HEK293 (cell line): ENCODE measurements around the gene BPIFB2.

Experiments
- CTCF ChIA-PET: fragments of 350-600 bp; formaldehyde crosslinking; extraction: SDS; loops from one replicate; lab custom pipeline; 2021; ENCODE audit warnings: antibody characterized with exemption; lab: Yijun Ruan, JAX
- POLR2A ChIA-PET: fragments of 300-600 bp; formaldehyde crosslinking; extraction: SDS; loops from one replicate; lab custom pipeline; 2020; ENCODE audit warnings: antibody characterized with exemption, inconsistent platforms; lab: Yijun Ruan, JAX
- H3K27ac ChIP-seq: fragments of 200-500 bp; sonication (Bioruptor generic); 2 replicates; pipeline ENCODE4 v1.5.1; 2014; ENCODE audit warnings: low read depth, low read length, control low read depth, inconsistent platforms; ENCODE audit errors: extremely low read depth
- H3K36me3 ChIP-seq, 2 experiments: fragments of 200-500 bp in 1 of 2; sonication (Bioruptor generic) in 1 of 2; 1 replicate in 1 of 2; 2 replicates in 1 of 2; pipeline ENCODE4 v1.5.1; 2014 to 2017; ENCODE audit warnings: inconsistent platforms in 2 of 2, low read length in 2 of 2; ENCODE audit not compliant: control insufficient read depth in 2 of 2, insufficient read depth in 1 of 2
- H3K4me1 ChIP-seq: fragments of 200-500 bp; sonication (Bioruptor generic); 2 replicates; pipeline ENCODE4 v1.5.1; 2014; ENCODE audit warnings: mild to moderate bottlenecking, low read length, inconsistent platforms; ENCODE audit not compliant: control insufficient read depth, insufficient read depth
- H3K4me3 ChIP-seq: 2 replicates; pipeline ENCODE4 v1.5.1; 2011; ENCODE audit warnings: low read depth, mild to moderate bottlenecking, control low read depth, low read length, moderate library complexity
- H3K9me3 ChIP-seq: fragments of 200-500 bp; sonication (Bioruptor generic); 2 replicates; pipeline ENCODE4 v1.5.1; 2014; ENCODE audit warnings: low read depth, low read length, inconsistent platforms; ENCODE audit not compliant: control insufficient read depth, insufficient read depth
- CTCF ChIP-seq: fragments of 450-650 bp; formaldehyde crosslinking; IDR thresholded peaks from 2 replicates; pipeline ENCODE4 v1.5.1; 2016; ENCODE audit warnings: missing biosample characterization, missing genetic modification characterization
- GFI1B ChIP-seq: fragments of 450-650 bp; formaldehyde crosslinking; IDR thresholded peaks from 2 replicates; pipeline ENCODE4 v1.5.1; 2016; ENCODE audit warnings: missing biosample characterization, missing genetic modification characterization
- HOXA7 ChIP-seq: sonication (generic); formaldehyde crosslinking; IDR thresholded peaks from 2 replicates; pipeline ENCODE4 v1.8.1; 2022; ENCODE audit warnings: missing genetic modification reagents, borderline replicate concordance
- SP7 ChIP-seq: fragments of 450-650 bp; formaldehyde crosslinking; IDR thresholded peaks from 2 replicates; pipeline ENCODE4 v1.5.1; 2016; ENCODE audit warnings: missing biosample characterization, missing genetic modification characterization
- ZBTB17 ChIP-seq: fragments of 450-650 bp; formaldehyde crosslinking; IDR thresholded peaks from 2 replicates; pipeline ENCODE4 v1.5.1; 2016; ENCODE audit warnings: missing biosample characterization, missing genetic modification characterization
- ZBTB8A ChIP-seq: fragments of 450-650 bp; formaldehyde crosslinking; IDR thresholded peaks from 2 replicates; pipeline ENCODE4 v1.5.1; 2016; ENCODE audit warnings: missing biosample characterization, missing genetic modification characterization
- ZFP3 ChIP-seq: fragments of 450-650 bp; formaldehyde crosslinking; IDR thresholded peaks from 2 replicates; pipeline ENCODE4 v1.5.1; 2016; ENCODE audit warnings: low read depth, missing biosample characterization, missing genetic modification characterization
- ZIC2 ChIP-seq: fragments of 450-650 bp; formaldehyde crosslinking; IDR thresholded peaks from 2 replicates; pipeline ENCODE4 v1.5.1; 2016; ENCODE audit warnings: missing biosample characterization, missing genetic modification characterization
- ZNF133 ChIP-seq: fragments of 450-650 bp; formaldehyde crosslinking; IDR thresholded peaks from 2 replicates; pipeline ENCODE4 v1.5.1; 2016; ENCODE audit warnings: missing biosample characterization, missing genetic modification characterization
- ZNF24 ChIP-seq: fragments of 450-650 bp; formaldehyde crosslinking; IDR thresholded peaks from 2 replicates; pipeline ENCODE4 v1.5.1; 2016; ENCODE audit warnings: missing biosample characterization, missing genetic modification characterization
- ZNF366 ChIP-seq: fragments of 450-650 bp; formaldehyde crosslinking; conservative IDR thresholded peaks from 2 replicates; pipeline ENCODE4 v1.5.1; 2016; ENCODE audit warnings: missing biosample characterization, missing genetic modification characterization
- ZNF449 ChIP-seq: fragments of 450-650 bp; formaldehyde crosslinking; IDR thresholded peaks from 2 replicates; pipeline ENCODE4 v1.5.1; 2017; ENCODE audit warnings: missing biosample characterization, mild to moderate bottlenecking, missing genetic modification characterization, moderate library complexity
- ZNF555 ChIP-seq: fragments of 450-650 bp; formaldehyde crosslinking; conservative IDR thresholded peaks from 2 replicates; pipeline ENCODE4 v1.5.1; 2017; ENCODE audit warnings: missing biosample characterization, mild to moderate bottlenecking, missing genetic modification characterization, inconsistent platforms
- ZNF558 ChIP-seq: fragments of 450-650 bp; formaldehyde crosslinking; IDR thresholded peaks from 2 replicates; pipeline ENCODE4 v1.5.1; 2016; ENCODE audit warnings: missing biosample characterization, missing genetic modification characterization
- ZNF580 ChIP-seq: fragments of 450-650 bp; formaldehyde crosslinking; IDR thresholded peaks from 2 replicates; pipeline ENCODE4 v1.5.1; 2016; ENCODE audit warnings: missing biosample characterization, missing genetic modification characterization
- ZNF585B ChIP-seq: fragments of 450-650 bp; formaldehyde crosslinking; IDR thresholded peaks from 2 replicates; pipeline ENCODE4 v1.5.1; 2016; ENCODE audit warnings: missing biosample characterization, missing genetic modification characterization
- ZNF596 ChIP-seq: fragments of 450-650 bp; IDR thresholded peaks from 2 replicates; pipeline ENCODE4 v1.5.0; 2018; ENCODE audit warnings: missing biosample characterization, mild to moderate bottlenecking, missing genetic modification characterization, moderate library complexity
- ZNF670 ChIP-seq: fragments of 450-650 bp; formaldehyde crosslinking; IDR thresholded peaks from 2 replicates; pipeline ENCODE4 v1.5.1; 2016; ENCODE audit warnings: missing biosample characterization, missing genetic modification characterization, low read depth
- ZNF692 ChIP-seq: fragments of 450-650 bp; formaldehyde crosslinking; IDR thresholded peaks from 2 replicates; pipeline ENCODE4 v1.5.1; 2016; ENCODE audit warnings: missing biosample characterization, missing genetic modification characterization
- ZNF830 ChIP-seq: fragments of 450-650 bp; IDR thresholded peaks from 2 replicates; pipeline ENCODE4 v1.5.0; 2018; ENCODE audit warnings: missing biosample characterization, missing genetic modification characterization, low read depth, mild to moderate bottlenecking, moderate library complexity
- ZNF843 ChIP-seq: fragments of 450-650 bp; formaldehyde crosslinking; IDR thresholded peaks from 2 replicates; pipeline ENCODE4 v1.5.1; 2016; ENCODE audit warnings: missing biosample characterization, missing genetic modification characterization
- ZSCAN18 ChIP-seq: fragments of 450-650 bp; formaldehyde crosslinking; IDR thresholded peaks from 2 replicates; pipeline ENCODE4 v1.5.1; 2016; ENCODE audit warnings: missing biosample characterization, missing genetic modification characterization
- ZSCAN23 ChIP-seq: fragments of 450-650 bp; formaldehyde crosslinking; IDR thresholded peaks from 2 replicates; pipeline ENCODE4 v1.5.1; 2016; ENCODE audit warnings: missing biosample characterization, missing genetic modification characterization
- TF ChIP-seq, protein P1 (sequence below): fragments of 450-650 bp; formaldehyde crosslinking; IDR thresholded peaks from 2 replicates; pipeline ENCODE4 v1.5.1; 2016; ENCODE audit warnings: missing biosample characterization, missing genetic modification characterization, low read depth

The BPIFB2 gene

GRCh38 chr20:33061658-33062028 is 54.1 kb downstream of the BPIFB2 start (continued):
- TF ChIP-seq ZSCAN23 (tag by site-specific recombination) = no peak
- TF ChIP-seq CTCF = no peak
- no peak for TF ChIP-seq ZBTB8A (tag by site-specific recombination)
- TF ChIP-seq ZNF692 (tag by site-specific recombination) = no peak
- TF ChIP-seq ZNF585B (tag by site-specific recombination) = no peak
- TF ChIP-seq ZNF670 (tag by site-specific recombination) = no peak
- TF ChIP-seq GFI1B (tag by site-specific recombination) = no peak

GRCh38 chr20:33062105-33062824 is 54.8 kb downstream of the BPIFB2 start:
- no peak overlapping the region for H3K27ac ChIP-seq
- ChIA-PET CTCF (no interaction called here), POLR2A (no interaction called here)
- no peak for TF ChIP-seq ZNF449
- TF ChIP-seq ZBTB17 (tag by site-specific recombination) = peak; percentile 40; the same call in 1 of the 2 replicates
- H3K4me1 ChIP-seq = no peaks in the 10 kb centered on the region
- no peaks in the 10 kb centered on the region for H3K9me3 ChIP-seq
- H3K4me3 ChIP-seq = no peak overlapping the region
- no peaks in the 10 kb centered on the region for H3K36me3 ChIP-seq

DNA sequence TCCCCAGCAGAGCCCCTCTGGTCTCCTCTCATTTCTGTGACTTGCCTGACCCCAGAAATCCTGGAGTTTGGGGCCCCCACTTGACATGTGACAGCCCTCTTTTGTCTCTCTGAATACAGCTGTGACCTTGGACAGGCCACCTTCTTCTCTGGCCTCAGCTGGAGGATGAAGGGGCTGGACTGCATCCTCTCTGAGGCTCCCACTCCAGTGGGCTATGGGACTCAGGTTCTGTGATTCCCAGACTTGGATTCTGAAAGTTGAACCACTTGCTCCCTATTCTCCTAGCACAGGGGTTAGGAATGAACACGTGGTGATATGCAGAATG is 55.3 kb downstream of the BPIFB2 start:
- H3K4me3 ChIP-seq = no peak overlapping the region
- H3K9me3 ChIP-seq = no peaks in the 10 kb centered on the region
- no peak for TF ChIP-seq ZFP3
- no peak for TF ChIP-seq ZNF366 (tag by site-specific recombination)
- TF ChIP-seq ZNF133 (tag by site-specific recombination) = no peak
- no peak for TF ChIP-seq ZSCAN18 (tag by site-specific recombination)
- TF ChIP-seq ZNF558 (tag by site-specific recombination) = no peak
- TF ChIP-seq ZNF24 = no peak
- TF ChIP-seq ZNF843 = no peak
- TF ChIP-seq, protein P1, sequence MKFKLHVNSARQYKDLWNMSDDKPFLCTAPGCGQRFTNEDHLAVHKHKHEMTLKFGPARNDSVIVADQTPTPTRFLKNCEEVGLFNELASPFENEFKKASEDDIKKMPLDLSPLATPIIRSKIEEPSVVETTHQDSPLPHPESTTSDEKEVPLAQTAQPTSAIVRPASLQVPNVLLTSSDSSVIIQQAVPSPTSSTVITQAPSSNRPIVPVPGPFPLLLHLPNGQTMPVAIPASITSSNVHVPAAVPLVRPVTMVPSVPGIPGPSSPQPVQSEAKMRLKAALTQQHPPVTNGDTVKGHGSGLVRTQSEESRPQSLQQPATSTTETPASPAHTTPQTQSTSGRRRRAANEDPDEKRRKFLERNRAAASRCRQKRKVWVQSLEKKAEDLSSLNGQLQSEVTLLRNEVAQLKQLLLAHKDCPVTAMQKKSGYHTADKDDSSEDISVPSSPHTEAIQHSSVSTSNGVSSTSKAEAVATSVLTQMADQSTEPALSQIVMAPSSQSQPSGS (tag by site-specific recombination) = no peak
- no peak for TF ChIP-seq ZNF555
- TF ChIP-seq SP7 (tag by site-specific recombination) = no peak
- no peak for TF ChIP-seq HOXA7 (CRISPR knock-in tag)
- no peak for TF ChIP-seq ZIC2
- TF ChIP-seq ZNF596 (tag by site-specific recombination) = no peak
- TF ChIP-seq ZNF580 (tag by site-specific recombination) = no peak
- no peak for TF ChIP-seq ZNF830
- no peak for TF ChIP-seq CTCF
- ChIA-PET CTCF (no interaction called here), POLR2A (no interaction called here)
- H3K4me1 ChIP-seq = no peaks in the 10 kb centered on the region
- no peak overlapping the region for H3K27ac ChIP-seq
- no peaks in the 10 kb centered on the region for H3K36me3 ChIP-seq
